Measurements from ENCODE around the gene WDR7. TPM values are rescaled to one million over a fixed set of nuclear protein-coding genes. Genes with fewer than 3 reads are reported as not detected.

Gene WDR7
- total RNA-seq, 1 experiment from 2014 or later, result 11.5 TPM

DNA sequence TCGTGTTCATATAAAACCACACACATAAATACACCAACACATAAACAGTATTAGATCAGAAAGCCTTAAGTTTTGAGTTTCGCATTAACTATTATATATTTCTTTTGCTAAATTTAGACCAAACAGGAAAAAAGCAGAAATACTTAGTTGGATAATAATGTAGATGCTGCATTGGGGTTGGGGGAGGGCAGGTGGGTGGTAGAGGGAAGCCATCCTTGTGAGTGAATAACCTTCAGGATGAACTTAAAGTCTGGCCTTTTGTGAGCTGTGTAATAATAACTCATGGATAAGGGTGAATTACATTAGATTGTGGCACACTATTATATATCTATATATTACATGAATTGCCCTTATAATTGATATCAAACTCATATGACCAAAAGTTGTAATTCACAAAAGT lies 174.7 kb downstream of the WDR7 start (continued):
- TF ChIP-seq, protein P1, sequence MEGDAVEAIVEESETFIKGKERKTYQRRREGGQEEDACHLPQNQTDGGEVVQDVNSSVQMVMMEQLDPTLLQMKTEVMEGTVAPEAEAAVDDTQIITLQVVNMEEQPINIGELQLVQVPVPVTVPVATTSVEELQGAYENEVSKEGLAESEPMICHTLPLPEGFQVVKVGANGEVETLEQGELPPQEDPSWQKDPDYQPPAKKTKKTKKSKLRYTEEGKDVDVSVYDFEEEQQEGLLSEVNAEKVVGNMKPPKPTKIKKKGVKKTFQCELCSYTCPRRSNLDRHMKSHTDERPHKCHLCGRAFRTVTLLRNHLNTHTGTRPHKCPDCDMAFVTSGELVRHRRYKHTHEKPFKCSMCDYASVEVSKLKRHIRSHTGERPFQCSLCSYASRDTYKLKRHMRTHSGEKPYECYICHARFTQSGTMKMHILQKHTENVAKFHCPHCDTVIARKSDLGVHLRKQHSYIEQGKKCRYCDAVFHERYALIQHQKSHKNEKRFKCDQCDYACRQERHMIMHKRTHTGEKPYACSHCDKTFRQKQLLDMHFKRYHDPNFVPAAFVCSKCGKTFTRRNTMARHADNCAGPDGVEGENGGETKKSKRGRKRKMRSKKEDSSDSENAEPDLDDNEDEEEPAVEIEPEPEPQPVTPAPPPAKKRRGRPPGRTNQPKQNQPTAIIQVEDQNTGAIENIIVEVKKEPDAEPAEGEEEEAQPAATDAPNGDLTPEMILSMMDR (IDR thresholded peaks at IDR 0.05 in 2 of 3, conservative IDR thresholded peaks at IDR 0.05 in 1 of 3; ENCODE audit: borderline replicate concordance in 1 of 3, insufficient read depth in 1 of 3, low read depth in 2 of 3, low read length in 2 of 3), result no peak
- TF ChIP-seq SIN3A (IDR thresholded peaks at IDR 0.05; ENCODE audit: low read depth) (no peak), EGR1 (IDR thresholded peaks at IDR 0.05; ENCODE audit: low read depth) (no peak), TCF7L2 (IDR thresholded peaks at IDR 0.05; ENCODE audit: borderline replicate concordance, extremely low read depth, insufficient read depth, insufficient read length) (no peak), POLR2A (IDR thresholded peaks at IDR 0.05; ENCODE audit: borderline replicate concordance, extremely low read depth, insufficient read depth, insufficient read length) (no peak), POLR2AphosphoS5 (IDR thresholded peaks at IDR 0.05; ENCODE audit: low read depth, low read length) (no peak), ELF1 (IDR thresholded peaks at IDR 0.05; ENCODE audit: borderline replicate concordance, low read depth) (no peak), ZFX (IDR thresholded peaks at IDR 0.05) (no peak), YY1 (IDR thresholded peaks at IDR 0.05; ENCODE audit: extremely low read depth, insufficient replicate concordance, low read depth, low read length) (no peak)
- TF ChIP-seq, protein P2, sequence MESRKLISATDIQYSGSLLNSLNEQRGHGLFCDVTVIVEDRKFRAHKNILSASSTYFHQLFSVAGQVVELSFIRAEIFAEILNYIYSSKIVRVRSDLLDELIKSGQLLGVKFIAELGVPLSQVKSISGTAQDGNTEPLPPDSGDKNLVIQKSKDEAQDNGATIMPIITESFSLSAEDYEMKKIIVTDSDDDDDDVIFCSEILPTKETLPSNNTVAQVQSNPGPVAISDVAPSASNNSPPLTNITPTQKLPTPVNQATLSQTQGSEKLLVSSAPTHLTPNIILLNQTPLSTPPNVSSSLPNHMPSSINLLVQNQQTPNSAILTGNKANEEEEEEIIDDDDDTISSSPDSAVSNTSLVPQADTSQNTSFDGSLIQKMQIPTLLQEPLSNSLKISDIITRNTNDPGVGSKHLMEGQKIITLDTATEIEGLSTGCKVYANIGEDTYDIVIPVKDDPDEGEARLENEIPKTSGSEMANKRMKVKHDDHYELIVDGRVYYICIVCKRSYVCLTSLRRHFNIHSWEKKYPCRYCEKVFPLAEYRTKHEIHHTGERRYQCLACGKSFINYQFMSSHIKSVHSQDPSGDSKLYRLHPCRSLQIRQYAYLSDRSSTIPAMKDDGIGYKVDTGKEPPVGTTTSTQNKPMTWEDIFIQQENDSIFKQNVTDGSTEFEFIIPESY (IDR thresholded peaks at IDR 0.05; ENCODE audit: extremely low read depth, insufficient replicate concordance, low read length), result no peak

DNA sequence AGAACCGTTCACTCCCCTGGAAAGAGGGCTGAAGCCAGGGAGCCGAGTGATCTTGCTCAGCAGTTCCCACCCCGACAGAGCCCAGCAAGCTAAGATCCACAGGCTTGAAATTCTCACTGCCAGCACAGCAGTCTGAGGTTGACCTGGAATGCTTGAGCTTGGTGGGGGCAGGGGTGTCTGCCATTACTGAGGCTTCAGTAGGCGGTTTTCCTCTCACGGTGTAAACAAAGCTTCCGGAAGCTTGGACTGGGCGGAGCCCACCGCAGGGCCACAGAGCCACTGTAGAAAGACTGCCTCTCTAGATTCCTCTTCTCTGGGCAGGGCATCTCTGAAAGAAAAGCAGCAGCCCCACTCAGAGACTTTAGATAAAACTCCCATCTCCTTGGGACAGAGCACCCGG lies 180.8 kb downstream of the WDR7 start:
- H3K36me3 ChIP-seq (ENCODE audit: control insufficient read depth in 1 of 2, insufficient read depth in 2 of 2, low read length in 2 of 2), result no peaks in the 10 kb centered on the region
- H3K9me3 ChIP-seq (ENCODE audit: control insufficient read depth in 1 of 2, insufficient read depth in 1 of 2, low read depth in 1 of 2, low read length in 2 of 2), result no peaks in the 10 kb centered on the region
- no peaks in the 10 kb centered on the region for H3K79me2 ChIP-seq (ENCODE audit: insufficient read depth, low read length)
- H3K9me2 ChIP-seq (ENCODE audit: insufficient read depth), result no peaks in the 10 kb centered on the region
- intact Hi-C loops (cut with micrococcal nuclease), result no loop called here
- no peaks in the 10 kb centered on the region for H3K4me1 ChIP-seq (ENCODE audit: control insufficient read depth in 1 of 2, insufficient read depth in 2 of 2, low read length in 2 of 2)
- TF ChIP-seq, protein P3, sequence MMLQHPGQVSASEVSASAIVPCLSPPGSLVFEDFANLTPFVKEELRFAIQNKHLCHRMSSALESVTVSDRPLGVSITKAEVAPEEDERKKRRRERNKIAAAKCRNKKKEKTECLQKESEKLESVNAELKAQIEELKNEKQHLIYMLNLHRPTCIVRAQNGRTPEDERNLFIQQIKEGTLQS (IDR thresholded peaks at IDR 0.05), result no peak
- TF ChIP-seq, protein P4, sequence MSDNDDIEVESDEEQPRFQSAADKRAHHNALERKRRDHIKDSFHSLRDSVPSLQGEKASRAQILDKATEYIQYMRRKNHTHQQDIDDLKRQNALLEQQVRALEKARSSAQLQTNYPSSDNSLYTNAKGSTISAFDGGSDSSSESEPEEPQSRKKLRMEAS (IDR thresholded peaks at IDR 0.05), result no peak
- TF ChIP-seq EZH2 (IDR thresholded peaks at IDR 0.05), result no peak
- ATAC-seq, result no peak
- DNase-seq (ENCODE audit: low read depth, low spot score), result no peak
- ChIA-PET CTCF (no interaction called here), POLR2A (no interaction called here), RAD21 (ENCODE audit: low non-redundant PET in 1 of 2, low total read pairs in 2 of 2, uncharacterized antibody in 2 of 2, unreplicated experiment in 2 of 2) (no interaction called here)
- no peak overlapping the region for H3K4me3 ChIP-seq (replicated peaks in 1 of 2; ENCODE audit: low read depth in 1 of 2, low read length in 2 of 2)
- no peak overlapping the region for H3K9ac ChIP-seq (ENCODE audit: low read length)
- no peak overlapping the region for H3K4me2 ChIP-seq (ENCODE audit: low read length)
- H4K20me1 ChIP-seq (ENCODE audit: insufficient read depth), result no peaks in the 10 kb centered on the region
- H2AFZ ChIP-seq (ENCODE audit: low read depth, low read length, poor library complexity, severe bottlenecking), result no peak overlapping the region
- H3K27ac ChIP-seq (ENCODE audit: low read depth, low read length), result no peak overlapping the region
- H3K27me3 ChIP-seq (ENCODE audit: insufficient read depth, low read length), result no peaks in the 10 kb centered on the region
- BruUV-seq (replicated peaks), result no TSS peak
